Measurements from ENCODE around the gene ALK.

DNA sequence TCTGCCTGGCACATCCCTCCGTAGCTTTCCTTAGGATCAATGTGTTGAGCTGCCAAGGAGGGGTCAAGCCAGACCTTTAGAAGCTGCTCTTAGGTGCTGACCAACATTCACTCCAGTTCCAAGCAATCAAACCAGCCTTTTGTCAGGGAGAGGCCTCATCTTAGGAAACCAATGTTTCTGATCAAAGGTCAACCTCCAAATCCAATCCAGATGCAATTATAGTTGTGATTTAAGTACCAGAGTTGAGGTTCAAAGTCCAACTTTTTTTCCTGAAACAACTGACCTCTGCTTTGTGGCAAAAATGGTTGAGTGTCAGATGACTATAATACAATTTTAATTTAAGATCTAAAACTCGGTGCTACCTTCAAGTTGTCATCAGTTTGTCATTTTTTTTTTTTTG is 303.4 kb downstream of the ALK start:
- no peak for TF ChIP-seq KLF16 (tag by site-specific recombination; IDR thresholded peaks at IDR 0.05)
- TF ChIP-seq ZNF791 (tag by site-specific recombination; IDR thresholded peaks at IDR 0.05) = no peak
- TF ChIP-seq PBX3 (CRISPR knock-in tag; IDR thresholded peaks at IDR 0.05) = no peak
- TF ChIP-seq, protein P1, sequence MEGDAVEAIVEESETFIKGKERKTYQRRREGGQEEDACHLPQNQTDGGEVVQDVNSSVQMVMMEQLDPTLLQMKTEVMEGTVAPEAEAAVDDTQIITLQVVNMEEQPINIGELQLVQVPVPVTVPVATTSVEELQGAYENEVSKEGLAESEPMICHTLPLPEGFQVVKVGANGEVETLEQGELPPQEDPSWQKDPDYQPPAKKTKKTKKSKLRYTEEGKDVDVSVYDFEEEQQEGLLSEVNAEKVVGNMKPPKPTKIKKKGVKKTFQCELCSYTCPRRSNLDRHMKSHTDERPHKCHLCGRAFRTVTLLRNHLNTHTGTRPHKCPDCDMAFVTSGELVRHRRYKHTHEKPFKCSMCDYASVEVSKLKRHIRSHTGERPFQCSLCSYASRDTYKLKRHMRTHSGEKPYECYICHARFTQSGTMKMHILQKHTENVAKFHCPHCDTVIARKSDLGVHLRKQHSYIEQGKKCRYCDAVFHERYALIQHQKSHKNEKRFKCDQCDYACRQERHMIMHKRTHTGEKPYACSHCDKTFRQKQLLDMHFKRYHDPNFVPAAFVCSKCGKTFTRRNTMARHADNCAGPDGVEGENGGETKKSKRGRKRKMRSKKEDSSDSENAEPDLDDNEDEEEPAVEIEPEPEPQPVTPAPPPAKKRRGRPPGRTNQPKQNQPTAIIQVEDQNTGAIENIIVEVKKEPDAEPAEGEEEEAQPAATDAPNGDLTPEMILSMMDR (tag by site-specific recombination; IDR thresholded peaks at IDR 0.05) = no peak
- no peak for TF ChIP-seq ZNF747 (tag by site-specific recombination; IDR thresholded peaks at IDR 0.05)
- TF ChIP-seq ZSCAN16 (tag by site-specific recombination; IDR thresholded peaks at IDR 0.05) = no peak
- no peak for TF ChIP-seq ZNF488 (tag by site-specific recombination; IDR thresholded peaks at IDR 0.05)
- TF ChIP-seq ZNF623 (tag by site-specific recombination; IDR thresholded peaks at IDR 0.05) = no peak
- TF ChIP-seq SALL2 (tag by site-specific recombination; IDR thresholded peaks at IDR 0.05; ENCODE audit: borderline replicate concordance) = no peak
- TF ChIP-seq ZNF473 (tag by site-specific recombination; IDR thresholded peaks at IDR 0.05) = no peak

Data from HEK293 (cell line).